PC-3 (cell line): ENCODE measurements around the gene CRELD2.

Experiments used
- EZH2 ChIP-seq: fragments of 300-600 bp; sonication (generic); IDR thresholded peaks from one replicate; pipeline ENCODE4 v1.6.1; 2017; ENCODE audit warnings: antibody characterized with exemption, mild to moderate bottlenecking, low read length; ENCODE audit not compliant: unreplicated experiment
- EZH2phosphoT487 ChIP-seq: fragments of 300-600 bp; sonication (generic); IDR thresholded peaks from 2 replicates; pipeline ENCODE4 v1.6.1; 2018; ENCODE audit warnings: mild to moderate bottlenecking, antibody characterized with exemption, low read length, borderline replicate concordance
- TF ChIP-seq, protein P1 (sequence below): fragments of 300-600 bp; sonication (generic); conservative IDR thresholded peaks from 2 replicates; pipeline ENCODE4 v1.5.1; 2017; ENCODE audit warnings: antibody characterized with exemption, low read depth, mild to moderate bottlenecking, low read length

DNA sequence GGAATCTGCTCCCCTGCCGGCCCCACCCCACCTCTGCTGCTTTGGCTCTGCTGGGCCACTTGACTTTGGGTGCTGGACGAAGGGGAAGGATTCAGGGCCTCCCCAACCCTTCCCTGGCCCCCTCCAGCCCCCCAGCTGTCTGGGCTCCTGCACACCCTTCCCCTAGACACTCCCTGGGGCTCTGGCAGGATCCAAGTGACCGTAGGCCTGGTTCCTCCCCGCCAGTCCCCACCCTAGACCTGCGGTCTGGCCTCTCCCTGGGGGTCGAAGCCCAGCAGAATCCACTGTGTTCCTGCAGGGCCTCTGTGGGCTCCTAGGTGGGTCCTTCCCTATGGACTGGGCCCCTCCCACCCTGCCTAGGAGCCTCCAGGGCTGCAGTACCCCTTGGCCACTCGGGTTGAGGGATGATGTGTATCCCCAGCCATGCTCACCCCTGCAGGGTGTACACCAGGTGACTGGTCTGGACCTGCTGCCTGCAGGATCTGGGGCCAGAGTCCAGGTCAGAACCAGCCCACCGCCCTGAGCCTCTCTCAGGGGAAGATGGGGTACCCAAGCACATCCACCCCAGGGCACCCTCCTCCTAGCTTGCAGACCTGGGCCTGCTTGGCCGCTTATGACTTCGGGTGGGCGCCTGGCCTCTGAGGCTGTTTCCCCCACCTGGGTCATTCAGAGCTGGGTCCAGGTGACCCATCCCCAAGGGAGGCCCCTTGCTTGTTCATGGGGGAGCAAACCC is 47.8 kb downstream of the CRELD2 start:
- TF ChIP-seq EZH2phosphoT487, result no peak
- TF ChIP-seq, protein P1, sequence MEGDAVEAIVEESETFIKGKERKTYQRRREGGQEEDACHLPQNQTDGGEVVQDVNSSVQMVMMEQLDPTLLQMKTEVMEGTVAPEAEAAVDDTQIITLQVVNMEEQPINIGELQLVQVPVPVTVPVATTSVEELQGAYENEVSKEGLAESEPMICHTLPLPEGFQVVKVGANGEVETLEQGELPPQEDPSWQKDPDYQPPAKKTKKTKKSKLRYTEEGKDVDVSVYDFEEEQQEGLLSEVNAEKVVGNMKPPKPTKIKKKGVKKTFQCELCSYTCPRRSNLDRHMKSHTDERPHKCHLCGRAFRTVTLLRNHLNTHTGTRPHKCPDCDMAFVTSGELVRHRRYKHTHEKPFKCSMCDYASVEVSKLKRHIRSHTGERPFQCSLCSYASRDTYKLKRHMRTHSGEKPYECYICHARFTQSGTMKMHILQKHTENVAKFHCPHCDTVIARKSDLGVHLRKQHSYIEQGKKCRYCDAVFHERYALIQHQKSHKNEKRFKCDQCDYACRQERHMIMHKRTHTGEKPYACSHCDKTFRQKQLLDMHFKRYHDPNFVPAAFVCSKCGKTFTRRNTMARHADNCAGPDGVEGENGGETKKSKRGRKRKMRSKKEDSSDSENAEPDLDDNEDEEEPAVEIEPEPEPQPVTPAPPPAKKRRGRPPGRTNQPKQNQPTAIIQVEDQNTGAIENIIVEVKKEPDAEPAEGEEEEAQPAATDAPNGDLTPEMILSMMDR, result no peak
- no peak for TF ChIP-seq EZH2
